Neural crest cell (in vitro differentiated cells): Measurements from ENCODE around the gene RNF26. TPM values are rescaled to one million over a fixed set of nuclear protein-coding genes. Genes with fewer than 3 reads are reported as not detected.

ENCODE experiments used
- DNase-seq: peaks from one replicate; pipeline ENCODE4 v3.0.0; 2021; ENCODE audit warnings: low read depth, mixed read lengths, low spot score
- H3K27ac Mint-ChIP-seq: one replicate; pipeline ENCODE4 v1.8.0; 2021; ENCODE audit warnings: mild to moderate bottlenecking, mixed read lengths; ENCODE audit not compliant: unreplicated experiment
- H3K27me3 Mint-ChIP-seq: 2 replicates; pipeline ENCODE4 v1.8.0; 2021; ENCODE audit warnings: low read depth, mild to moderate bottlenecking, mixed read lengths
- H3K36me3 Mint-ChIP-seq: 2 replicates; pipeline ENCODE4 v1.8.0; 2021; ENCODE audit warnings: low read depth, mild to moderate bottlenecking, mixed read lengths
- H3K4me1 Mint-ChIP-seq: 2 replicates; pipeline ENCODE4 v1.8.0; 2021; ENCODE audit warnings: mixed read lengths
- H3K4me3 Mint-ChIP-seq: one replicate; pipeline ENCODE4 v1.8.0; 2021; ENCODE audit warnings: mild to moderate bottlenecking, mixed read lengths
- H3K9me3 Mint-ChIP-seq: 2 replicates; pipeline ENCODE4 v1.8.0; 2021; ENCODE audit warnings: mixed read lengths
- total RNA-seq: library from RNA; stranded (reverse); gene quantifications from 2 replicates; pipeline ENCODE4 v1.2.1, GENCODE V29; 2021
- TF ChIP-seq, protein P1 (sequence below): fragments of 200-600 bp; sonication (generic); conservative IDR thresholded peaks from 2 replicates; pipeline ENCODE4 v1.5.0; 2021; ENCODE audit warnings: antibody characterized with exemption, mild to moderate bottlenecking

Gene RNF26
- total RNA-seq, 1 donor from 2014 or later, result 47.9 TPM

DNA sequence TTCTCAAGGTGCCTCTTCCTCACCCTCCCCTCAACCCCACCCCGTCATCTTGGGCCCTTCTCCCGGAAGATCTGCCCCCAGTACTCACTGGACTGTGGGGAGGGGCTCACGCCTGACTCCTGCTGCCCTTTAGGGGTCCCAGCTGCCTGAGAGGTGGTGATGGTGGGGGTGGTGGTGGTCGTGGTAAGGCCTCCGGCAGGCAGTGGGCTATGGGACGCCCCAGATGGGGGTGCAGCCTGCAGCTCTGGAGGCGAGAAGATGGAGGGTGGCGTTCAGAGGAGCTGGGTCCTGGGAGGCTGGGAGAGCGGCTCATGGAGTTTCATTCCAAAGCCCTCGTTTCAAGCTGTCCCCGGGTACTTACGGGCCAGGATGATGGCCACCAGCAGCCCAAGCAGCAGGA is 11.4 kb downstream of the RNF26 start:
- Mint-ChIP-seq H3K4me1 (peaks cover 10% of the 10 kb centered on the region), H3K36me3 (no peaks in the 10 kb centered on the region), H3K9me3 (no peaks in the 10 kb centered on the region), H3K27ac (no peak overlapping the region), H3K4me3 (no peak overlapping the region), H3K27me3 (peaks cover 55% of the 10 kb centered on the region)
- TF ChIP-seq, protein P1, sequence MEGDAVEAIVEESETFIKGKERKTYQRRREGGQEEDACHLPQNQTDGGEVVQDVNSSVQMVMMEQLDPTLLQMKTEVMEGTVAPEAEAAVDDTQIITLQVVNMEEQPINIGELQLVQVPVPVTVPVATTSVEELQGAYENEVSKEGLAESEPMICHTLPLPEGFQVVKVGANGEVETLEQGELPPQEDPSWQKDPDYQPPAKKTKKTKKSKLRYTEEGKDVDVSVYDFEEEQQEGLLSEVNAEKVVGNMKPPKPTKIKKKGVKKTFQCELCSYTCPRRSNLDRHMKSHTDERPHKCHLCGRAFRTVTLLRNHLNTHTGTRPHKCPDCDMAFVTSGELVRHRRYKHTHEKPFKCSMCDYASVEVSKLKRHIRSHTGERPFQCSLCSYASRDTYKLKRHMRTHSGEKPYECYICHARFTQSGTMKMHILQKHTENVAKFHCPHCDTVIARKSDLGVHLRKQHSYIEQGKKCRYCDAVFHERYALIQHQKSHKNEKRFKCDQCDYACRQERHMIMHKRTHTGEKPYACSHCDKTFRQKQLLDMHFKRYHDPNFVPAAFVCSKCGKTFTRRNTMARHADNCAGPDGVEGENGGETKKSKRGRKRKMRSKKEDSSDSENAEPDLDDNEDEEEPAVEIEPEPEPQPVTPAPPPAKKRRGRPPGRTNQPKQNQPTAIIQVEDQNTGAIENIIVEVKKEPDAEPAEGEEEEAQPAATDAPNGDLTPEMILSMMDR, result no peak
- DNase-seq, result no peak

DNA sequence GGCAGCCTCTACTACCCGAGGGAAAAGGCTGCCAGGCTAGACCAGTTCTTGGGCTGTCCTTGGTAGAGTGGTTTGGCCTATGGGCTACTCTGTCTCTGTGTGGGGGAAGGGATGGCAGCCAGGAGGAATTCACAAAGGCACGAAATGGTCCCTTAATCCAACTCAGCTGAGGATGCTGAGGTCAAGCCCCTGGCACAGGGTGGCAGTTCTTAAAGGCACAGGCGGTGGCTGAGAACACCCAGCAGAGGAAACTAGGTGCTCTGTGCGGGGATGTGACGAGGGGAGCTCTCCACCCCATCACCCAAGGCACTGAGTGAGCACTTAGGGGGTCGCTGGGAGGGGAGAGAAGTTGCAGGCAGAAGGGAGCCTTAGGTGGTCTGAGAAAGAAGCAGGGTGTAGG is 12.3 kb downstream of the RNF26 start, which contains the start of gene MFRP:
MFRP (minus strand) TSS at position 101 of the 400 bp plus-strand sequence. CDS start 192 bp downstream, outside the sequence.
- Mint-ChIP-seq H3K36me3 (no peaks in the 10 kb centered on the region), H3K4me3 (no peak within 1 kb of the TSS), H3K4me1 (peaks cover 9% of the 10 kb centered on the region), H3K9me3 (no peaks in the 10 kb centered on the region), H3K27ac (peak within 1 kb of the TSS; percentile 47), H3K27me3 (peaks cover 49% of the 10 kb centered on the region)
- TF ChIP-seq, protein P1, result no peak
- DNase-seq, result no peak

DNA sequence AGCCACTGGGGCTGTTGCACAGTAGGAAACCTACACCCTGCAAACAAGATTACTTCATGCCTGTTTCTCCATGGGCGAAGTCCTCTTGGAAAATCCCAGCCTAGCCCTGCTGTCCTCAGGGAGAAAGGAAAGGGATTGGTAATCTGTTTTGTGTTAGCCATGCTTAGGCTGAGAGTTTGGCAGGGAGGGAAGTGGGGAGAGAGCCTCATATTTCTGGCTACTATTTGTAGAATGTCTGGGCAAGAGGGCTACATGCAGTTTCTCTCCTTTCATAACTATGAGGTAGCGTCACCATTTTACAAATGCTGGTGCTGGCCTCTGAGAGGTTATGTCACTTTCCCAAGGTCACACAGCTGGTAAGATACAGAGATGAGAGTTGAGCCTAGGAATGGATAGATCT is 12.9 kb downstream of the RNF26 start:
- no peaks in the 10 kb centered on the region for H3K36me3 Mint-ChIP-seq
- TF ChIP-seq, protein P1, result no peak
- peaks cover 9% of the 10 kb centered on the region for H3K4me1 Mint-ChIP-seq
- no peak overlapping the region for H3K4me3 Mint-ChIP-seq
- no peaks in the 10 kb centered on the region for H3K9me3 Mint-ChIP-seq
- H3K27ac Mint-ChIP-seq, result peak overlapping the region; percentile 47
- DNase-seq, result no peak
- H3K27me3 Mint-ChIP-seq, result peaks cover 46% of the 10 kb centered on the region

DNA sequence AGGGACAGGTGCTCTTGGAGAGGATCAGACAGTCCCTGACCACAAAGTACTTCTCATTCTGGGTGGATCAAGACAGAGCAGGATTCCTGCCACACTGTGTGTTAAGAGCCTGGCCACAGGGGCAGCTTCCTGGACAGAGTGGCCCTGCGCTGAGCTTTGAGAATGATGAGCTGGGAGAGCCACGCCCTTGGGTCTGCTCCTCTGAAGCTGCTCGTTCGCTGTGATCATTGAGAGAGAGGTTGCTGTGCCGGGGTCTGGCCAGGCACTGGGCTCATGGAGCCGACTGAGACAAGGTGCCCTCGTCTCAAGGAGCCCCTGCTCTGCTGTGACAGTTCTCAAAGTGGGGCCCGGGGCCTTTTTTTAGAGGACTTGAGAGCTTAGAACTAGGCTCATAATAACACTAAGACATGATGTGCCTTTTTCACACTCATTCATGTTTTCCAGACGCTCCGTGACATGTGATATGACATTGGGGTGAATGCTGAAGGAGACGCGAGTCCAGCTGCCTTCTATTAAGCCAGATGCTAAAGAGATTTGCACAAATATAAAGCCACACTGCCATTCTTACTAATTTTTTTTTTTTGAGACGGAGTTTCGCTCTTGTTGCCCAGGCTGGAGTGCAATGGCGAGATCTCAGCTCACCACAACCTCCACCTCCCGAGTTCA is 13.7 kb downstream of the RNF26 start:
- TF ChIP-seq, protein P1, result no peak
- peaks cover 14% of the 10 kb centered on the region for H3K4me1 Mint-ChIP-seq
- H3K27ac Mint-ChIP-seq, result no peak overlapping the region
- no peaks in the 10 kb centered on the region for H3K9me3 Mint-ChIP-seq
- DNase-seq, result no peak
- no peak overlapping the region for H3K4me3 Mint-ChIP-seq
- peaks cover 41% of the 10 kb centered on the region for H3K27me3 Mint-ChIP-seq
- no peaks in the 10 kb centered on the region for H3K36me3 Mint-ChIP-seq

DNA sequence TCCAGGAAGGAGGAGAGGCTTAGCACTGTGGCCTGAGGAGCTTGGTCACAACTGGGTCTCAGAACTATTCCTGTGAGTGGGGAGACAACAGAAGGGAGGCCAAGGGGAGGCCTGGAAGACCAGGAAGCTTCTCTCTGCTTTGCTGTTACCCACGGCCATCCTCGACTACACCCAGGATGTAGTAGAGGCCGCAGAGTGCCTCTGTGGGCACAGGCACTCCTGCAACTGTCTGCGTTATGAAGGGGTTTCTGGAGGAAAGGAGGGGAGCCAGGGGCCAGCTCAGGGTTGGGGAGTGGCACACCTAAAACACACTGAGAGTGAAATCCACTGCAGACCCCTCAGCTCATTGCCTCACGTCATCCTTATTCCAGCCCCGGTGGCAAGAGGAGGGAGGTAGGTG is 16.0 kb downstream of the RNF26 start:
- peaks cover 28% of the 10 kb centered on the region for H3K27me3 Mint-ChIP-seq

More for the DNA sequence above, 16.0 kb downstream of the RNF26 start:
- Mint-ChIP-seq H3K9me3 (no peaks in the 10 kb centered on the region), H3K4me1 (peaks cover 22% of the 10 kb centered on the region), H3K4me3 (no peak overlapping the region), H3K27ac (no peak overlapping the region), H3K36me3 (no peaks in the 10 kb centered on the region)
- DNase-seq, result no peak
- TF ChIP-seq, protein P1, result no peak
